ENCODE measurements around the gene SGSM2.
A peak's percentile ranks its signal among the peaks of the same experiment; 100 is the strongest.

SGSM2 gene

GRCh38 chr17:2369551-2370210 is 32.4 kb downstream of the SGSM2 start:
- DNase-seq: peak in 1 of 3 experiments; percentile 1

GRCh38 chr17:2370211-2370589 is 32.9 kb downstream of the SGSM2 start:
- DNase-seq: no peak

- no peak for DNase-seq
These were observed 34.2 kb downstream of the SGSM2 start for GRCh38 chr17:2371183-2372130.

- no peak for DNase-seq
These were observed 34.9 kb downstream of the SGSM2 start for GRCh38 chr17:2372180-2372579.

GRCh38 chr17:2372681-2373080 is 35.4 kb downstream of the SGSM2 start:
- DNase-seq: no peak

GRCh38 chr17:2373179-2373578 is 35.9 kb downstream of the SGSM2 start:
- no peak for DNase-seq

GRCh38 chr17:2374549-2375285 is 37.4 kb downstream of the SGSM2 start:
- DNase-seq: peak in 1 of 3 experiments; percentile 4

GRCh38 chr17:2375406-2375805 is 38.1 kb downstream of the SGSM2 start:
- no peak for DNase-seq

- peak in 1 of 3 experiments; percentile 2 for DNase-seq
These were observed 38.8 kb downstream of the SGSM2 start for GRCh38 chr17:2376107-2376506.

GRCh38 chr17:2377659-2378058 is 40.4 kb downstream of the SGSM2 start:
- no peak for DNase-seq

GRCh38 chr17:2378905-2379304 is 41.6 kb downstream of the SGSM2 start:
- DNase-seq: no peak

- no peak for DNase-seq
These were observed 42.4 kb downstream of the SGSM2 start for GRCh38 chr17:2379489-2380225.

- DNase-seq: no peak
These were observed 43.1 kb downstream of the SGSM2 start for GRCh38 chr17:2380226-2380922.

GRCh38 chr17:2380950-2381649 is 43.8 kb downstream of the SGSM2 start:
- DNase-seq: no peak

- no peak for DNase-seq
These were observed 46.4 kb downstream of the SGSM2 start for GRCh38 chr17:2383628-2384167.

GRCh38 chr17:2384439-2385127 is 47.3 kb downstream of the SGSM2 start:
- no peak for DNase-seq

- no peak for DNase-seq
These were observed 48.2 kb downstream of the SGSM2 start for GRCh38 chr17:2385240-2386210.

- no peak for DNase-seq
These were observed 49.2 kb downstream of the SGSM2 start for GRCh38 chr17:2386400-2387085.
